ENCODE results near the gene GPBP1L1. TPM values are rescaled to one million over a fixed set of nuclear protein-coding genes. Genes with fewer than 3 reads are reported as not detected.

Gene GPBP1L1
- total and polyA plus RNA-seq, 2 experiments from 2014 or later = 69.3 to 85.6 TPM

DNA sequence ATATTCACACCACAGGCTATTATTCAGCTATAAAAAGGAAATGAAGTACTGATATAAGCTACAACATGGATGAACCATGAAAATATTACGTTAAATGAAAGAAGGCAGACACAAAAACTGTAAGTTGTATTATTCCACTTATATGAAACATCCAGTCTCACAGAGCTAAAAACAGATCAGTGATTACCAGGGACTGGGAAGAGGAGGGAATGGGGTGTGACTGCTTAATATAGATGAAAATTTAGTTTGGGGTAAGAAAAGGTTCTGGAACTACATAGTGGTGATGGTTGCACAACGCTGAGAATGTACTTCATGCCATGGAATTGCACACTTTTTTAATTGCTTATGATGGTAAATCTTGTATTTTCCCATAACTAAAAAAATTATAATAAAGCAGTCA, 19.5 kb downstream of the GPBP1L1 start:
- 76 to 82% methylated on average over 2 of the region's 2 CpGs for WGBS, 2 experiments (ENCODE audit: low coverage in 1 of 2, low lambda C conversion rate in 2 of 2, missing lambda C conversion rate in 2 of 2)
- peaks cover 24% of the 10 kb centered on the region for H3F3A ChIP-seq (ENCODE audit: insufficient read depth)
- no peaks in the 10 kb centered on the region for H3K36me3 ChIP-seq (ENCODE audit: low read depth)
- peaks cover 25% of the 10 kb centered on the region; the same call in 1 of the 2 replicates for H4K20me1 ChIP-seq (ENCODE audit: insufficient read depth)
- H3K4me1 ChIP-seq (ENCODE audit: insufficient read depth) = peaks cover 25% of the 10 kb centered on the region
- H3K9ac ChIP-seq = no peak overlapping the region
- no peak for DNase-seq
- no peaks in the 10 kb centered on the region for H3K27me3 ChIP-seq (replicated peaks; ENCODE audit: insufficient read depth)
- no peak for TF ChIP-seq EZH2phosphoT487 (IDR thresholded peaks at IDR 0.05; ENCODE audit: insufficient read depth, low read depth)
- TF ChIP-seq EZH2 (IDR thresholded peaks at IDR 0.05; ENCODE audit: insufficient read depth, poor library complexity, severe bottlenecking) = no peak
- H3K9me2 ChIP-seq (ENCODE audit: insufficient read depth) = no peaks in the 10 kb centered on the region
- H2AFZ ChIP-seq = no peak overlapping the region
- H3K27ac ChIP-seq = no peak overlapping the region
- H3K79me2 ChIP-seq (ENCODE audit: insufficient read depth) = peaks cover 100% of the 10 kb centered on the region
- H3K9me3 ChIP-seq (ENCODE audit: low read depth) = no peaks in the 10 kb centered on the region
- H3K4me2 ChIP-seq (ENCODE audit: unreplicated experiment) = no peak overlapping the region
- no peak overlapping the region for H3K4me3 ChIP-seq
- in situ Hi-C loops (cut with MboI) = no loop called here

DNA sequence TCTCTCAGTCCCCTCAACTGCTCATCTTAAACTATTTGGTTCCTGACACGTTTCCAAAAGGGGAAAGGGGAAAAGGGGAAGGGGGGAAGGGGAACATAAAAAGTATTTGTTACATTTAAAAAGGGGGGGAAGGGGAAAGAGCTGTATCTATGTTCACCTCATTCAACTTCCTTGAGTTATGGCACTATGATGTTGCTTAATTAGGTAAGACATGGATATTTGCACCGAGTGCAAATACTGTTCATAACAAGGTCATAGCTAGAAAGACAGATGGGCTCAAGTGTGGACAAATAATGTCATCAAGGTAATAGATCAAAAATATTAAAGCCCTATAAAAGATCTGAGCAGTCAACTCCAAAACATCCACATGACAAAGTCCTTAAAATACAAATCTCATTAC, 26.0 kb downstream of the GPBP1L1 start:
- no peaks in the 10 kb centered on the region for H3K9me2 ChIP-seq (ENCODE audit: insufficient read depth)
- no peak overlapping the region for H3K4me3 ChIP-seq
- no peak overlapping the region for H3K27ac ChIP-seq
- no peaks in the 10 kb centered on the region for H3K27me3 ChIP-seq (replicated peaks; ENCODE audit: insufficient read depth)
- peaks cover 46% of the 10 kb centered on the region for H3K36me3 ChIP-seq (ENCODE audit: low read depth)
- 0 out of 2 replicates have a peak, but pooled peaks cover 4% of the 10 kb centered on the region for H4K20me1 ChIP-seq (ENCODE audit: insufficient read depth)
- WGBS, 2 experiments (ENCODE audit: low coverage in 1 of 2, low lambda C conversion rate in 2 of 2, missing lambda C conversion rate in 2 of 2) = 50 to 62% methylated on average over 2 of the region's 2 CpGs
- no peaks in the 10 kb centered on the region for H3F3A ChIP-seq (ENCODE audit: insufficient read depth)
- no peak overlapping the region for H2AFZ ChIP-seq
- no peak for TF ChIP-seq EZH2 (IDR thresholded peaks at IDR 0.05; ENCODE audit: insufficient read depth, poor library complexity, severe bottlenecking)
- TF ChIP-seq EZH2phosphoT487 (IDR thresholded peaks at IDR 0.05; ENCODE audit: insufficient read depth, low read depth) = no peak
- H3K79me2 ChIP-seq (ENCODE audit: insufficient read depth) = peaks cover 98% of the 10 kb centered on the region
- no peaks in the 10 kb centered on the region for H3K9me3 ChIP-seq (ENCODE audit: low read depth)
- no peak overlapping the region for H3K9ac ChIP-seq
- H3K4me2 ChIP-seq (ENCODE audit: unreplicated experiment) = no peak overlapping the region
- DNase-seq = no peak
- no peaks in the 10 kb centered on the region; the same call in 1 of the 2 replicates for H3K4me1 ChIP-seq (ENCODE audit: insufficient read depth)
- in situ Hi-C loops (cut with MboI) = no loop called here

DNA sequence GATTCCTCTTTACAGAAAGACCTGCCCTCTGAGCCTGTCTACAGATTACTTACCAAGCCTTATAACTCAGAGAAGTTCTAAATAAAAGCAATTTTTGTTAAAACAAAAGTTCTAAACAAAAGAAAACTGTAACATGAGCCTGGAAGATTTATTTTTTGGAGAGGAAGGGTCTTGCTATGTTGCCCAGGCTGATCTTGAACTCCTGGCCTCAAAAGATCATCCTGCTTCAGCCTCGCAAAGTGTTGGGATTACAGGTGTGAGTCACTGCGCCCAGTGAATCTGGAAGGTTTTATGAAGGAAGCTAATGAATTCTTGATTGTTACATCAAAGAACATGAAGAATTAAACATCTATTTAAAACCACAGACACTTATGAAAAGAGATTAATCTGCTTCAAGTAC, 27.1 kb downstream of the GPBP1L1 start:
- peaks cover 91% of the 10 kb centered on the region for H3K79me2 ChIP-seq (ENCODE audit: insufficient read depth)

DNA sequence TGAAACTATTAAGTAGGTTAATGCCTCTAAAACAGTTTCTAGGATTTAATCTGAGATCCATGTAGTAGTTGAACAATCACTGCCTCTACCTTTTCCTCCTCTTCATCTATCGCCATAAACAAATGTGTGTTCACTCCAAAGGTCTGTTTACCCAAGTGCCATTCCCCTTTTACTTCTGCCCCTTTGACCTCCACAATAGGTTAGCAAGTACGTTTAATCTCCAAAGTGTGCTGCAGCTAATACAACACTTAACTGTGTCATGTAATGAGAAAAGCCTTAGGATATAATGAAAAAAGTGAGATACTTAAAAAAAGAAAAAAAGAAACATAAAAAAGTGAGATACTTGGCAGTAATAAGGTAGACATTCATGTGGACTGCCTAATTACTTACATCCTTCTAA, 28.2 kb downstream of the GPBP1L1 start:
- Histone ChIP-seq H4K20me1 (ENCODE audit: insufficient read depth) (0 out of 2 replicates have a peak, but pooled peaks cover 4% of the 10 kb centered on the region), H3K9me3 (ENCODE audit: low read depth) (no peaks in the 10 kb centered on the region), H3K9ac (no peak overlapping the region), H3K36me3 (ENCODE audit: low read depth) (peaks cover 67% of the 10 kb centered on the region), H2AFZ (no peak overlapping the region), H3K27ac (no peak overlapping the region), H3K4me3 (no peak overlapping the region), H3K4me1 (ENCODE audit: insufficient read depth) (peaks cover 5% of the 10 kb centered on the region; the same call in 1 of the 2 replicates), H3K9me2 (ENCODE audit: insufficient read depth) (no peaks in the 10 kb centered on the region), H3K27me3 (replicated peaks; ENCODE audit: insufficient read depth) (no peaks in the 10 kb centered on the region), H3F3A (ENCODE audit: insufficient read depth) (no peaks in the 10 kb centered on the region), H3K79me2 (ENCODE audit: insufficient read depth) (peaks cover 90% of the 10 kb centered on the region), H3K4me2 (ENCODE audit: unreplicated experiment) (no peak overlapping the region)
- 68 to 80% methylated on average over 2 of the region's 2 CpGs for WGBS, 2 experiments (ENCODE audit: low coverage in 1 of 2, low lambda C conversion rate in 2 of 2, missing lambda C conversion rate in 2 of 2)
- TF ChIP-seq EZH2 (IDR thresholded peaks at IDR 0.05; ENCODE audit: insufficient read depth, poor library complexity, severe bottlenecking) = no peak
- no peak for TF ChIP-seq EZH2phosphoT487 (IDR thresholded peaks at IDR 0.05; ENCODE audit: insufficient read depth, low read depth)
- no peak for DNase-seq
- in situ Hi-C loops (cut with MboI) = no loop called here

More for the DNA sequence above, 27.1 kb downstream of the GPBP1L1 start:
- Histone ChIP-seq H3K27ac (no peak overlapping the region), H3K36me3 (ENCODE audit: low read depth) (peaks cover 57% of the 10 kb centered on the region), H4K20me1 (ENCODE audit: insufficient read depth) (0 out of 2 replicates have a peak, but pooled peaks cover 4% of the 10 kb centered on the region), H2AFZ (no peak overlapping the region), H3K9me3 (ENCODE audit: low read depth) (no peaks in the 10 kb centered on the region), H3K4me1 (ENCODE audit: insufficient read depth) (peaks cover 5% of the 10 kb centered on the region; the same call in 1 of the 2 replicates), H3F3A (ENCODE audit: insufficient read depth) (no peaks in the 10 kb centered on the region), H3K9ac (no peak overlapping the region), H3K4me3 (no peak overlapping the region), H3K9me2 (ENCODE audit: insufficient read depth) (no peaks in the 10 kb centered on the region), H3K27me3 (replicated peaks; ENCODE audit: insufficient read depth) (no peaks in the 10 kb centered on the region), H3K4me2 (ENCODE audit: unreplicated experiment) (no peak overlapping the region)
- WGBS, 2 experiments (ENCODE audit: low coverage in 1 of 2, low lambda C conversion rate in 2 of 2, missing lambda C conversion rate in 2 of 2) = 97 to 98% methylated on average over 2 of the region's 2 CpGs
- in situ Hi-C loops (cut with MboI) = no loop called here
- no peak for TF ChIP-seq EZH2 (IDR thresholded peaks at IDR 0.05; ENCODE audit: insufficient read depth, poor library complexity, severe bottlenecking)
- TF ChIP-seq EZH2phosphoT487 (IDR thresholded peaks at IDR 0.05; ENCODE audit: insufficient read depth, low read depth) = no peak
- no peak for DNase-seq

All from GM23248 (cell line).